Uterus (tissue), 4 donors: ENCODE data around the gene PPP1R16B. TPM values are rescaled to one million over a fixed set of nuclear protein-coding genes. Genes with fewer than 3 reads are reported as not detected.

Experiments used
- DNase-seq, 2 donors: peaks; one replicate each; pipeline ENCODE4 v3.0.0-alpha.2; 2019 to 2020
- H3K27ac ChIP-seq, 2 donors: fragments of 200-600 bp; sonication (generic); 1 replicate in 1 of 2; 2 replicates in 1 of 2; pipeline ENCODE4 v1.5.1; 2016 to 2018
- H3K27me3 ChIP-seq, 2 donors: fragments of 200-600 bp; sonication (generic); one replicate each; pipeline ENCODE4 v1.5.1; 2018 to 2019; ENCODE audit warnings: control low read depth in 1 of 2
- H3K36me3 ChIP-seq, 2 donors: fragments of 200-600 bp; sonication (generic); one replicate each; pipeline ENCODE4 v1.5.1; 2019; ENCODE audit warnings: control low read depth in 1 of 2
- H3K4me1 ChIP-seq, 2 donors: fragments of 200-600 bp; sonication (generic); one replicate each; pipeline ENCODE4 v1.5.1; 2018 to 2019; ENCODE audit warnings: control low read depth in 1 of 2
- H3K4me3 ChIP-seq, 2 donors: fragments of 200-600 bp; sonication (generic); 1 replicate in 1 of 2; 2 replicates in 1 of 2; pipeline ENCODE4 v1.5.1; 2018 to 2019; ENCODE audit warnings: mild to moderate bottlenecking in 1 of 2
- H3K9me3 ChIP-seq, 2 donors: fragments of 200-600 bp; sonication (generic); one replicate each; pipeline ENCODE4 v1.5.1; 2019; ENCODE audit warnings: control low read depth in 1 of 2
- CTCF ChIP-seq, 4 experiments: fragments of 200-600 bp in 2 of 4; fragments of 450-650 bp in 2 of 4; sonication (generic) in 2 of 4; IDR thresholded peaks; one replicate each; pipeline ENCODE4 v1.5.1; 2016 to 2019; ENCODE audit warnings: antibody characterized with exemption in 4 of 4, mild to moderate bottlenecking in 2 of 4, moderate library complexity in 1 of 4
- POLR2A ChIP-seq, 2 donors: fragments of 450-650 bp; IDR thresholded peaks; one replicate each; pipeline ENCODE4 v1.6.1; 2016; ENCODE audit warnings: antibody characterized with exemption in 2 of 2, mild to moderate bottlenecking in 1 of 2, moderate library complexity in 1 of 2
- intact Hi-C: fragments of 100-400 bp; cut with DNase I; formaldehyde crosslinking; loops from one replicate; pipeline ENCODE4 v1.15.1; 2023; ENCODE audit warnings: low total_unique reads
- total RNA-seq, 4 donors: library from RNA; depleted of rRNA in 3 of 4; stranded (reverse); fragments of >200 nt in 3 of 4; gene quantifications; one replicate each; pipeline versions ENCODE4 v1.1.0 to v1.2.4, GENCODE V29; 2014 to 2023
- donor health status: DM: yes; HTN: yes; CAD: no.

Gene PPP1R16B
- total RNA-seq, 4 donors from 2014 or later: 7.6 to 15.8 (median 12.5) TPM

- Histone ChIP-seq H3K9me3 (no peaks in the 10 kb centered on the region), H3K4me1 (no peaks in the 10 kb centered on the region), H3K27ac (no peak overlapping the region), H3K36me3 (no peaks in the 10 kb centered on the region), H3K4me3 (no peak overlapping the region), H3K27me3 (no peaks in the 10 kb centered on the region)
- intact Hi-C loops: no loop called here
- DNase-seq: no peak
- no peak for TF ChIP-seq CTCF (IDR thresholded peaks at IDR 0.05)
- TF ChIP-seq POLR2A (IDR thresholded peaks at IDR 0.05): no peak
Measured at GRCh38 chr20:38920851-38921250, 115.4 kb downstream of the PPP1R16B start.

- Histone ChIP-seq H3K4me3 (no peak overlapping the region), H3K9me3 (no peaks in the 10 kb centered on the region), H3K27ac (no peak overlapping the region), H3K36me3 (no peaks in the 10 kb centered on the region), H3K4me1 (peaks cover 0 to 6% of the 10 kb centered on the region in 2 donors), H3K27me3 (no peaks in the 10 kb centered on the region)
- no peak for DNase-seq
- intact Hi-C loops: no loop called here
- no peak for TF ChIP-seq CTCF (IDR thresholded peaks at IDR 0.05)
- TF ChIP-seq POLR2A (IDR thresholded peaks at IDR 0.05): no peak
Measured at GRCh38 chr20:38924718-38925117, 119.2 kb downstream of the PPP1R16B start.

GRCh38 chr20:38926142-38926933, 120.8 kb downstream of the PPP1R16B start, which contains the start of gene FAM83D:
FAM83D (plus strand) TSS chr20:38926417; CDS start chr20:38926443, 26 bp downstream.
- H3K36me3 ChIP-seq: no peaks in the 10 kb centered on the region
- H3K4me1 ChIP-seq: peaks cover 0 to 6% of the 10 kb centered on the region in 2 donors
- H3K27me3 ChIP-seq: no peaks in the 10 kb centered on the region
- no peaks in the 10 kb centered on the region for H3K9me3 ChIP-seq
- no peak within 1 kb of the TSS for H3K27ac ChIP-seq
- DNase-seq: peak; percentile 83 to 85
- intact Hi-C loops: no loop called here
- peak within 1 kb of the TSS; percentile 33 to 39 for H3K4me3 ChIP-seq
- TF ChIP-seq CTCF (IDR thresholded peaks at IDR 0.05): peak in 2 of 4 experiments; percentile 77 to 92
- peak; percentile 51 to 76 for TF ChIP-seq POLR2A (IDR thresholded peaks at IDR 0.05)

GRCh38 chr20:38926934-38927616, 121.6 kb downstream of the PPP1R16B start:
- no peaks in the 10 kb centered on the region for H3K27me3 ChIP-seq
- no peak for DNase-seq
- intact Hi-C loops: no loop called here
- no peak overlapping the region for H3K27ac ChIP-seq
- H3K4me1 ChIP-seq: peaks cover 0 to 6% of the 10 kb centered on the region in 2 donors
- TF ChIP-seq POLR2A (IDR thresholded peaks at IDR 0.05) (no peak), CTCF (IDR thresholded peaks at IDR 0.05) (no peak)
- no peaks in the 10 kb centered on the region for H3K36me3 ChIP-seq
- peak overlapping the region; percentile 33 to 39 for H3K4me3 ChIP-seq
- H3K9me3 ChIP-seq: no peaks in the 10 kb centered on the region
